CMK (cell line): ENCODE measurements around the gene ZMYND10.

Experiments
- DNase-seq: peaks from one replicate; pipeline ENCODE4 v3.0.0-alpha.2; 2010; ENCODE audit warnings: low read depth

Gene ZMYND10

DNA sequence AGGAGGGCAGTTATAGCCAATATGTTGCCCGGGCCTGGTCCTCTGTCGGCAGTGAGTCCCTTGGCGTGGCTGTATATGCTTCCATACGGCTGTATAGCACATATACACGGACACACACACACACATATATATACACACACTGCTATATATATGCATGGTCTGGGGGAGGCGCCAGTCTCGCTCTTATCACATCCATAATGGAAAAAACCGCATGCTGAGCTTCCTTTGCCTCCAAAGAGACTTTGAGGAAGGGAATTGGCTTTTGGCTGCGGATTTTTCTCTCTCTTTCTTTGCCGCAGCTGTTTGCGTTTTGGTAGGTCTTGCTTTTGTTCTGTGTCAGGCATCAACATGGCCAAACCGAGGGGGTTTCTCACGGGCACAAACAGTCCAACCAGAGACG, 25.1 kb upstream of the ZMYND10 start:
- DNase-seq: no peak

DNA sequence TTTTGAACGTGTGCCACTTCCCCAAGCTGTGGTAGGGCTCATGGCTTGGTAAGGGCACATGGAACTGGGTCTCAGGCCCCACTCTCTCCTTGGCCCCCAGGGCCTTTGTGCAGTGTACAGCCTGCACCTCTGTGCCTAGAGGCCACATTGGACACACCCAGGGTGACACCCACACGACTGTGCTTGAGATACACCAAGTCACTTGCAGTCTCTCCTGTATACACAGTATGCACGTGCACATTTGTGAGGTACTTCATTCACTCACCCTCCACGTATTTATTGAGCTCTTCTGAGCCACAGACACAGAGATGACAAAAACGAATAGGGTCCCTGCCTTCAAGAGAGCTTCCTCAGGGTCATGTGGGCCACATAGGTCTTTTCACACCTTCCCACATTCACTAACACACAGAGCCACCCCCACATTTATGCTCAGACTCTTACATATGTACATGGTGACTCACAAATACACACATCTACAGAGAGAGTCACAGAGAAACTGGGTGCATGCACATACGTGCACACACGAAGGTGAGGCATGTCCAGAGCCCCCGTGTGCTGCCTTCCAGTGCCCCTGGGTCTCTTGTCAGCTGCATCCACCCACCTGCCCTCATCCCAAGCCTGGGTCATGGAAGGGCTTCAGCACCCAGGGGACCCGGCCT, 23.6 kb upstream of the ZMYND10 start:
- DNase-seq: no peak

DNA sequence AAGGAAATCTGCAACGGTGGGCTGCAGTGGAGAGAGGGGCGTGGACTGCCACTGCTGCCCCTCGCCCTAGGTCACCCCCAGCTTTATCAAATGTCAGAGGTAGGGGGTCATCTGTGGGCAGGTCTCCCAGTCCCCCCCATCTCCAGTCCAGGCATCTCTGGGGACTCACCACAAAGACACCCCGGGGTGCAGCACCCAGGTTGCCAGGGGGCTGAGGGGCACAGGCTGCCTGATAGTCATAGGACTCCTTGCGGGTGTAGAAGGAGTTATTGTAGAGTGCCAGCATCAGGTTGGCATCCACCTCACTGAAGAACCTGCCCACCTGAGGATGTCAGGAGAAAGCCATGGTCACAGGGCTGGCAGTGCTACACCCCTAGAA, 20.3 kb upstream of the ZMYND10 start:
- DNase-seq: no peak

DNA sequence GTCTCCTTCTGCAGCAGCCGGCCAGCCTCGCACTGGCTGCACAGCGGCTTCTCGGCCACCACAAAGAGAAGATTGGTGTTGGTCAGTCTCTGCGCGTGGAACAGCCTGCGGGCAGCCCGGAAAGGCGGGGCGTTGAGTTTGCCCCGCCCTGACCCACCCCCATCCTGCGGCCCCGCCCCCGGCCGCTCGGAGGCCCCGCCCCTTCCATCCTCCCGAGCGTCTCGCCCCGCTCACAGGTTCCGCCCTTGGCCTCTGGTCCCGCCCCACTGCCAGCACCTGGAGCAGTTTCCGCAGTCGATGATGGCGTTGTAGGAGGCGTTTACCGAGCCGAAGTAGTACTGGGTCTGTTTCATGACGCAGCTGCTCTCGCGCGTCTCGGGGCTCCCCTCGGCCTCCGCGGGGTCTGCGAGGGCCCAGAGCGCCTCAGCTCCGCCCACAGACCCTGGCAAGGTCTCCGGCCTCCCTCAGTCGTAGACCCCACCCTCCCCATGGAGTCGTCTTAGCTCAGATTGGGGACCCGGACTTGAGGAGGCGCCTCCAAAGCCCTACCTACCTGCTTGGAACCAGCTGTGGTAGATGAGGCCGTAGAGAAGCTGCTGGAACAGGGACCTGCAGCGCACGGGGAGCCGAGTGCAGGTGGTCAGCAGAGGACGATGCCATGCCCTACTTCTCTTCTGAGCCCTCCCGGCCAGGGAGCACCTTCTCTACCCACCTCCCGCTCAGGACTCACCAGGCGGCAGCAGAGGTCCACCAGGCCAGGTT, 19.7 kb upstream of the ZMYND10 start:
- no peak for DNase-seq

DNA sequence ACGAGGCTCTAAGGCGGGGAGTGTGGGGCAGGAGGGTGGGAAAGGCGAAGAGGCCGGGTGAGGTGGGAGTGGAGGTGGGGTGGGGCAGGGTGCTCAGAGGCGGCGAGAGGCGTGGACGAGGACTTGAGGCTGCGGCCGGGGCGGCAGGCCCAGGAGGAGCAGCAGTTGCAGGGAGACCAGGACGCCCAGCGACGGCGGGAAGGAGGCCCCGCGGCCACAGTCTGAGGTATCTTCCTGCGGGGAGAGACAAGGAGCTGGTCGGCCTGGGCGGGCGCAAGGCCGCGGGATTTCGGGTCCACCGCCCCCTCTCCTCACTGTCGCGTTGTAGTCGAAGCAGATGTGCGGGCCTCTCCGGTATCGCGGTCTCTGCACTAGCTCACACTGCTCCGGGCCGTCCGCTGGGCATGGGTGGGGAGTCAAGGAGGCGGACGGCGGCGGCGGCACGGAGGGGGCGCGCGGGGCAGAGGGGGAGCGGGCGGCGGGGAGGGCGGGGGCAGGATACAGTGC, 19.1 kb upstream of the ZMYND10 start:
- no peak for DNase-seq

DNA sequence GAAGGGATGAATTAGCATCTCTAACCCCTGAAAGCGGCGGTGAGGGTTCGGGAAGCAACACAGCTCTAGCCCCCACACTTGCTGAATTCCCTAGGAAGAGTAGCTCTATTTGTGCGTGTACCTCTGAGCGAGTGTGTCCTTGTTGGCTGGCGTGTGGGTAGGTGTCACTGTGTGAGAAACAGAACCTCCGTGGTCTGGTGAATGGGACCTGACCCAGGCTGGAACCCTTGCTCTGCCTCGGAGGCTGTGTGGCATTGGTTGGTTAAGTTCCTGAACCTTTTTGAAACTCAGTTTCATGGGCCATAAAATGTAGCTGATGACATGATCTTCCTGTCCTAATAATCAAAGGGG, 14.2 kb upstream of the ZMYND10 start:
- no peak for DNase-seq

DNA sequence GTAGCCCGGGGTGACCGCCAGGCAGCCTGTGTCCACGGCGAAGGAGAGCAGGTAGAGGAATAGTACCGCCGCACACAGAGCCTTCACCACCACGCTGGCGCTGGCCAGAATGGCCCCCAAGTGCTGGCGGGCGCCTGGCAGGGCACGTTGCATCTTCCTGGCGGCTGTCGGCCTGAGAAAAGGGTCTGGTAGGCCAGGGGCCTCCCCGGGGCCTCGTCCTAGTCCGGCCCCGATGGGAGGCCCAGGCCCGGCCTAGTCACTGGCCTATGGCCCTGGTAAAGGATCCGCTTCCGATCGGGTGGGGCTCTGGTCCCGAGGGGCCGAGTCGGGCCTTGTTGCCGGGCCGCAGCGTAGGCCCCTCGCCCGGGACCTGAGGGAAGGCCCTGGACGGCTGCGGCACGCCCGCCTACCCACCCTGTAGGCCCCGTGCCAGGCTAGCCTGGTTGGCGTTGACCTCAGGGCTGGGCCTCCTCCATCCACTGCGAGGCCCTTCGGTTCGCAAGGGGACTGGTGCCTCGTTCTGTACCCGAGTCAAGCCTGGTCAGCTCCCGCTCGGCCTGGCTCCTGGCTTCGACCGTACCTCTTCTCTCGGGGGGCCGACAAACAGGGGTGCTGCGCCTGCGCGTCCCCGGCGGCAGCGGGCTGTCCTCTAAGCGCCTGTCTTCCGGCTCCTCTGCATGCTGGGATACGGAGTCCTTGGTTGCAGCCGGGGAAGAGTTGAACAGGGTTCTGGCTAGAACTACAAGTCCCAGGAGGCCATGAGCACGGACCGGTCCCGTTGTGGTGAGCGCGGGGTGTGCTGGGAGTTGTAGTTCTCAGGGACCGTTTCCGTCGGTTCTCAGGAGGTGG, 13.6 kb upstream of the ZMYND10 start, which contains the start of gene TMEM115:
TMEM115 (minus strand) TSS at position 611 of the 849 bp plus-strand sequence; CDS start at position 153, 458 bp downstream.
- DNase-seq: peak; percentile 95

DNA sequence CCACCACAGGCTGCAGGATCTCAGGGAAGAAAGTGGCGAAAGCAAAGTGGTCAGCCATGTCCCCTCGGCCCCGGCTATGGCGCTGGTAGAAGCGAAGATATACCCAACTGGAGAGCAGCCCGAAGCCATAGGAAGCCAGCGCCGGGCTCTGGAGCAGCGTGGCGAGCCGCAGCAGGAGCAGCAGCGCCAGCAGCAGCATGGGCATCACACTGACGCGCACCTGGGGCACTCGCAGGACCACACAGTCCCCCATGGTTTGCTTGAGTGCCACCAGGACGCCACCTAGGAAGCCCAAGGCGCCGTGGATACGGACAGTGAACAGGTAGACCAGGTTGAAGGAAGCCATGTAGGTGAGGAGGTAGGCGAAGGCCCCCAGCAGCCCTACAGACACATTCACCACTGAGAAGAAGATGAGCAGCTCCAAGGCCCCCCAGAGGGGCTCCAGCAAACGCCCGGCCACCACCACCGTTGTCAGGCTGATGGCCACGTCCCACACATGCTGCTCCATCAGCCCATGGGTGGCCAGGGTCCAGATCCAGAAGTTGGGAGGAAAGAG, 12.9 kb upstream of the ZMYND10 start:
- no peak for DNase-seq

DNA sequence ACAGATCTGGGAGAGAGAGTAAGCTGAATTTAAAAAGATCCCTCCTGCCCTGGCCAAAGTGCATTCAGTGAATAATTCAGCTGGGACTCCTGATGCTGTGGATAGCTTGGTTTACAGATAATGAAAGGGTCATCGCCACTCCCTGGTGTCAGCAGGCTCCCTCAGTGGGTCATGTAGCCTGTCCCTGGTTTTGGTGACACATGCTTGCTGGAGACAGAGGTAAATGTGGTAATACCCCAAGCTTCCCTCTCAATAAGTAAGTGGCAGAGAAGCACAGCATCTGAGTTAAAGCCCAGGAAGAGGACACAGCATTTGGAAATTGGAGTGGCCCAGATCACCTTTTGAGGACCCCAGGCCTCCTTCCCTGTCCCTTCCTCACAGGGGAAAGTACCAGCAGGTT, 11.9 kb upstream of the ZMYND10 start:
- no peak for DNase-seq

DNA sequence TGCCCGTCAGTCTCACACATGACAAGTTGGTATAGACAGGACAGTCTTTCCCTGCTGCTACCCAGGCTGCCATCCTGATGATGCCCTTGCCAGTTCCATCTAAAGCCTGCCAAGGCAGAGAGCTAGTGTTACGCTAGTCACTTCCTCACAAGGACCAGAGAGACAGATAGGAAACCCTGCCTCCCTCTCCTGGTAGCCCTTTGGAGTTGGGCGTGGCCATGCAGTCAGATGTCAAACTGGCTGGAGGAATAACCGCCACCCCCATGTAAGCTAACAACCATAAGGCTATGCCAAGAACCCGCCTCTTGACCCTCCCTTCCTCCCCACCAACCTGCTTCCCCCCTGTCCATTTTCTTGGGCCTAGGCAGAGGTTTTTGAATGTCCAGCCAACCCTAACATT, 11.0 kb upstream of the ZMYND10 start:
- no peak for DNase-seq

DNA sequence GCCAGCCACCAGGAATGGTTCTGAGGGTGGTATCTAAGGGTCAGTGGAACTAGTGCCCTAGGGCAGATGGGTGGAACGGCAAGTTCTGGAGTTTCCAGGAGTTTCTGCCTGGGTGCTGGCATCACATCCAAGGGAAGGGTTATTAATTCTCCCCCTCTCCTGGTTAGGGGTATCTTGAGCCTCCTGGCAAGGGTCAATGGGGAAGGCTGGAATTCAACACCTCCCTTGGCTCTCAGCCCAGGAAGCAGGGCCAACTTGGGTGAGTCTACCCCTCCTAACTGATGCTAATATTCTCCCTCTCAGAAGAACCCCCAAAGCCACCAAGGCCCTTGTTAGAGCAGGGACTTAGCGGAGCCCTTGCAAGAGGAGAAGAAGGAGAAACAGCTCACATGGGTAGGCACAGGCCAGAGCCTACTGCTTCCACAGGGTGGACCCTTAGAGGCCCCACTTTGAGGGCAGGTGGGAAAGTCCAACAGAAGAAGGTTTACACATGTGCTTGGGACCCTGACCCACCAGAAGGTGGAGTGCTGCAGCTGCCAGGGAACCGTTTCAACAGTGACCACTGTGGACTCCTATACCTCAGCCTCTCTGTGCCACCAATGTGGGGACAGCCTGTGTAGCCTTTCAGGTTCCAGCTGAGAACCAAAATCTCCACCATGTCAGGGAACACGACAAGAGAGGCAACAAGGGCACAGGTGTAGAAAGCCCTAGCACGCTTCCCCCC, 10.5 kb upstream of the ZMYND10 start:
- no peak for DNase-seq

DNA sequence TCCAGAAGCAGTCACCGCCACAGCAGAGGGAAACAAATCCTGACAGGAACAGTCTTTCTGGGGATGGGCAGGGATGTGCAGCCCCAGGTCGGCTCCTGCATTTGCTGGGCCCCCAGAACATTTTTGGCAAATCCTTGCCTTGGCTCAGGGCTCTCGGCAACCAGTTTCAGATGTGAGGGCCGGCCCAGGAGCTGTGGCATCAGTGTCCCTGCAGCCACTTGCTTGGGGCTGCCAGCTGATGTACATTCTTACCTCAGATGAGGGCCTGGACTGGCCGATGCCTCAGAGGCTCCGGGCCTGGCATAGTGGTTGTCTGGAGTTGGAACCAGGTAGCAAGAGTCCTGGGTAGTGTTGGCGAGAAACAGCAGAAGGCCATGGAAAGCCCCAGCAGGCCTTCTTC, 9.3 kb upstream of the ZMYND10 start:
- no peak for DNase-seq

DNA sequence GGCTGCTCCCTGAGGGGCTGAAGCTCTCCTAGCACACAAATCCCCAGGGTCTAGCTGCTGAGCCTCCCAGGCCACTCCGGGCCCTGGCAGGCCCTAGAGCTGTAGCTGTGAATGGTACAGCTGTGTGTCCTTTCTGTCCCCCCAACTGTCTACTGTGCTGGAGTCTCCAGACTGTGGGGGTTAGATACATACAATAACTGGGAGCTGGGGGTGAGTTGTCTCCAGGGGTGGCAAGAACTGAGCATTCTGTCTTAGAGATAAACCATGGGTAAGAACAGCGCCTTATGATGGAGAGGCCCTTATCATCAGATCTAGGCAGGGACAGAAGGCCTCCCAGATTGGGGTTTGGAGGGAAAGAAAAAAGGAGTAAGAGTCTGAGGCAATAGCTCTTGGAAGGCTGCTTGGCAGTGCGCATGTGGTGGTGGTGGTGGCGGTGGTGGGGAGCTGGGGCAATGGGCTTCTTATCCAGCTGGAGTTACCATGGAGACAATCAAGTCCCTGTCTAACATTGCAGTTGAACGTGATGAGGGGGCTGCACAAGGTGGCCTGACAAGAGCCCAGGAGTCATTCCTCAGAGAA, 8.7 kb upstream of the ZMYND10 start:
- DNase-seq: no peak

DNA sequence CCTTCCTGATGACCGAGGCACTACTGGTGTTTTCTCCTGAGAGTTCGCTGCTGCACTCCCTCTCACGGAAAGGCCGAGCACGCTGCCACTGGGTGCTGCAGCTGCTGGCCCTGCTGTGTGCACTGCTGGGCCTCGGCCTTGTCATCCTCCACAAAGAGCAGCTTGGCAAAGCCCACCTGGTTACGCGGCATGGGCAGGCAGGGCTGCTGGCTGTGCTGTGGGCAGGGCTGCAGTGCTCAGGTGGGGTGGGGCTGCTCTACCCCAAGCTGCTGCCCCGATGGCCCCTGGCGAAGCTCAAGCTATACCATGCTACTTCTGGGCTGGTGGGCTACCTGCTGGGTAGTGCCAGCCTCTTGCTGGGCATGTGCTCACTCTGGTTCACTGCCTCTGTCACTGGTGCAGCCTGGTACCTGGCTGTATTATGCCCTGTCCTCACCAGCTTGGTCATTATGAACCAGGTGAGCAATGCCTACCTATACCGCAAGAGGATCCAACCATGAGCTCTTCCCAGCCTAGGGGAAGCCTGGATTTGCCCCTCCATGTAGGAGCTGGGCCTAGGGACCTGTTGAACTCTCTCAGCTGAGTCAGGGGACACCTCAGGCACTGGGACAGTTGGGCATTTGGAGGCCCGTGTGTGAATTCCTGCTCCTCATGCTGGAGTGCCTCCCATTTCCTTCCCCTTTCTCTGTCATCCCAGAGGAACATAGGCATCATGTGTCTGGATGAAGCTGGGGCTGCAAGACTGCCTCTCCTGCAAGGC, 7.9 kb upstream of the ZMYND10 start:
- no peak for DNase-seq

DNA sequence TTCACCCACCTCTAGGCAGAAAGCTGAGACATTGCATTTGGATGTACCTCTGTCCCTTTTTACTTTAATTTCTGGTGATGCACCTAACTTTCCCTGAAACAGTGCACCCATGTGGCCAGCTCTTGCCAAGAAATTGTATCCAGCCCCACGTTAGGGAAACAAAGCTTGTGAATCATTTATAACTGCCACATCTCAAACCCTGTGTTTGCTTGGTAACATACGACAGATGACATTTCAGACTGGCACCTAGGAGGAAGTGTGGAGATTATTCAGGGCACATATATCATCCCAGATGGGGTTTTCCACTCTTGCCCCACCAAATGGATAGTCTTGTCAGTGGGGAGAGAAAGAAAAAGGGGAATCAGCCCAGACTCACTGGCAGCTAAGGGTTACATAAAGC, 7.2 kb upstream of the ZMYND10 start:
- DNase-seq: no peak

DNA sequence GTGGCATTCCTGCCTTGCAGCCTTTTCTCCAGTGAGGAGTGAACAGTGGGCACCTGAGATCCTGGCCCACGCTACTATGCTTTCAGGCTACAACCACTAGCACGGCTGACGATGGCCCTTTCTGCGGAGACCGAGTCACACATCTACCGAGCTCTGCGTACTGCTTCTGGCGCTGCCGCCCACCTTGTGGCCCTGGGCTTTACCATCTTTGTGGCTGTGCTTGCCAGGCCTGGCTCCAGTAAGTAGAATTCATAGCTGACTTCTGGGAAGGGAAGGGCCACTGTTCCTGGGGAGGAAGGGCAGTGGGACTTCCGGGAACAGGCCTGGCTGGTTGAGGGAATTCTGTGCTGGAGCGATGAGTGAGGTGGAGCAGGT, 5.8 kb upstream of the ZMYND10 start:
- no peak for DNase-seq

DNA sequence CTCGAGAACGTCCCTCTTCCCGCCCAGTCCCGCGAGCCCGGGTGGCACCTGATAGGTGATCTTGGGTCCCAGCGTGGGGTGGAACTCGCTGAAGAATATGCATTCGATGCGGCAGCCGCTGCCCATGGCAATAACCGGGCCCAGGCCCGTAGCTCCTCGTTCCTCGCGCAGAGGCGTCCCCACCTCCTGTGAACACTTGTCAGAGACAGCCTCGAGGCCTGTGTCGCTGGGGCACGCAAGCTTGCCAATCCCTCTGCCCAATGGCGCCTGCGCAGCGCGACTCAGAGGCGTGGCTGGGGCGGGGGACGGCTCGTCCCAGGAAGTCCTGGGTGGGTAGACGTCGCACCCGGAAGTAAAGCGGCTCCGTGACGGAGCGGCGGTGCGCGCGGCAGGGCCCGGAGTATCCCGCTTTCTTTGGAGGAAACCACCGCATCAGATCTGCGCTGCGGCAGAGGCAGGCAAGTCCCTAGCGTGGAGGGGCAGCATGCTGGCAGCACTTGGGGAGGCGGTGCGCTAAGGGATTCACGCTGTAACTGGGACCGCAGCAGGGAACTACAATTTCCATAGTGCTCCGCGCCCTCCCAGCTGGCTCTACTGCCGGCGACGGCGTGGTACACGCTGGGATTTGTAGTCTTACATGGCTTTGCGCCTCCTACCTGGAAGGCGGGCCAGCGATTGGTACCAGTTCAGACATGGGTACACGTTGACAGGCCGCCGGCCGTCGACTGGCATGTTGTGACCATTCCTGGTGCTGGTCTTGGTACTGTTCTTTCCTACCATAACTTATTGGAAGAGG, 5.2 kb upstream of the ZMYND10 start, which contains the start of the genes CYB561D2 and NPRL2:
CYB561D2 (plus strand) TSS at position 336 of the 796 bp plus-strand sequence. CDS start 572 bp downstream, outside the sequence.
NPRL2 (minus strand) TSS at position 249 of the 796 bp plus-strand sequence; CDS start at position 126, 123 bp downstream.
- DNase-seq: peak; percentile 90

DNA sequence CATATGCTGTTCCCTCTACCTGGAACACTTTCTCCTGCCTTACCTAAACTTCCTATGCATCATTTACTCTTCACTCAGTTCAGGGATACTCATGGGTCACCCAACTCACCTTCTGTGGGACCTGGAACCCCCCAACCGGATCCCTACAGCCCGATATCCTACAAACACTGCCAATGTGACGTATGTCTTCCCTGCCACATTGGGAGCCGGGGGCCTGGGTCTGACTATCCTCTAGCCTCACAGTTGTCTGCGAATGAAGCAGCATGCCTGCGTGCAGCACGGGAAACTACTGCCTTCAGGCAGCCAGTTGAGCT, 4.6 kb upstream of the ZMYND10 start:
- DNase-seq: no peak

DNA sequence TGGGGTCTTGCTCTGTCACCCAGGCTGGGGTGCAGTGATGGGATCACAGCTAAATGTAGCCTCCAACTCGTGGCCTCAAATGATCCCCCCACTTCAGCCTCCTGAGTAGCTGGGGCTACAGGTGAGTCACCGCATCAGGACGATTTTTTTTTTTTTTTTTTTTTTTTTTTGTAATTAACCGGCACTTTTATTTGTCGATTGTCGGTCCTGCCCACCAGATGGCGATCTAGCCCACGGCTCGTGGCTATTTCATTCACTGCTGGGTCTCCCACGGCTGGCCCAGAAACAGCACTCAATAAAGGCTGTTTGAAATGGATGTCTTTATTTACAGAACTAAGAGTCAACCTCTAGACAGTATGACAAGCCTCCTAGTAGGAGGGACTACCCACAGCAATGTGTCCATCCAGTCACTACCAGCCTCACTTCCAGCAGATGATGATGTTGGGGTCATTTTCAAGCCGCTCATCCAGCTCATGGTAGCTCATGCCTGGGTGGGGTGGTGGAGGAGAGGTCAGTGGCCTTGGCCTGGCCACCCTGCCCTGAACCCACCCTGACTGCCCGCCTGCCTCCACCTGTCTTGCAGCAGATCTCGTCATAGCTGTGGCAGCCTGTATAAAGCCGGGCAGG, 1.8 kb upstream of the ZMYND10 start:
- no peak for DNase-seq
